ENCODE measurements around the gene ARID3A. TPM values are rescaled to one million over a fixed set of nuclear protein-coding genes. Genes with fewer than 3 reads are reported as not detected.

ARID3A gene
- total RNA-seq, 1 experiment from 2014 or later, result 5.6 TPM

DNA sequence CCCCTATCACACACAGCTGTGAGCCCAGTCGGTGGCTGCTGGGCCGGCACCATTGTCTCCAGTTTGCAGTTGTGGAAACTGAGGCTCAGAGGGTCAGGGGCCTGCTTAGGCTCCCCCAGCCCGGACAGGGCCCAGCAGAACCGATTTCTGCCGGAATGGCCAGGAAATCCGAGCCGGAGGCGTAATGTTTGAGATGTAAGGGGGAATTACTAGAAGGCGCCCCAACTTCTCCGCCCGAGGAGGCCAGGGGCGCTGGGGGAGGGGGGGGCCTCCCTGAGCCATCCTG, 7.7 kb upstream of the ARID3A start:
- no peaks in the 10 kb centered on the region for H3K9me2 ChIP-seq (replicated peaks; ENCODE audit: low read length)
- H3K4me2 ChIP-seq (ENCODE audit: low read length), result peak overlapping the region; percentile 78
- no peaks in the 10 kb centered on the region for H3F3A ChIP-seq (ENCODE audit: low read length, unreplicated experiment)
- ATAC-seq (no peak), DNase-seq (no peak)
- H3K27me3 ChIP-seq (ENCODE audit: low read length), result peaks cover 7% of the 10 kb centered on the region; the same call in 1 of the 2 replicates
- no peak for TF ChIP-seq EZH2phosphoT487 (IDR thresholded peaks at IDR 0.05; ENCODE audit: borderline replicate concordance, low read length)
- TF ChIP-seq, protein P1, sequence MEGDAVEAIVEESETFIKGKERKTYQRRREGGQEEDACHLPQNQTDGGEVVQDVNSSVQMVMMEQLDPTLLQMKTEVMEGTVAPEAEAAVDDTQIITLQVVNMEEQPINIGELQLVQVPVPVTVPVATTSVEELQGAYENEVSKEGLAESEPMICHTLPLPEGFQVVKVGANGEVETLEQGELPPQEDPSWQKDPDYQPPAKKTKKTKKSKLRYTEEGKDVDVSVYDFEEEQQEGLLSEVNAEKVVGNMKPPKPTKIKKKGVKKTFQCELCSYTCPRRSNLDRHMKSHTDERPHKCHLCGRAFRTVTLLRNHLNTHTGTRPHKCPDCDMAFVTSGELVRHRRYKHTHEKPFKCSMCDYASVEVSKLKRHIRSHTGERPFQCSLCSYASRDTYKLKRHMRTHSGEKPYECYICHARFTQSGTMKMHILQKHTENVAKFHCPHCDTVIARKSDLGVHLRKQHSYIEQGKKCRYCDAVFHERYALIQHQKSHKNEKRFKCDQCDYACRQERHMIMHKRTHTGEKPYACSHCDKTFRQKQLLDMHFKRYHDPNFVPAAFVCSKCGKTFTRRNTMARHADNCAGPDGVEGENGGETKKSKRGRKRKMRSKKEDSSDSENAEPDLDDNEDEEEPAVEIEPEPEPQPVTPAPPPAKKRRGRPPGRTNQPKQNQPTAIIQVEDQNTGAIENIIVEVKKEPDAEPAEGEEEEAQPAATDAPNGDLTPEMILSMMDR (conservative IDR thresholded peaks at IDR 0.05; ENCODE audit: low read depth, low read length), result no peak
- no peak for TF ChIP-seq EZH2 (IDR thresholded peaks at IDR 0.05; ENCODE audit: low read length, unreplicated experiment)
- H2AFZ ChIP-seq (ENCODE audit: low read length), result no peak overlapping the region
- no peaks in the 10 kb centered on the region for H3K79me2 ChIP-seq (ENCODE audit: low read length)
- H3K27ac ChIP-seq (ENCODE audit: low read length), result no peak overlapping the region
- no peaks in the 10 kb centered on the region for H3K9me3 ChIP-seq (ENCODE audit: low read length)
- no TSS peak for BruUV-seq (replicated peaks)
- H3K9ac ChIP-seq (ENCODE audit: low read length), result no peak overlapping the region
- H3K36me3 ChIP-seq (ENCODE audit: low read depth, low read length), result no peaks in the 10 kb centered on the region
- intact Hi-C loops (cut with micrococcal nuclease), result no loop called here
- POLR2A ChIA-PET (ENCODE audit: unreplicated experiment), result no interaction called here
- H3K4me3 ChIP-seq (ENCODE audit: low read length), result peak overlapping the region; percentile 35
- CTCF ChIA-PET, result no interaction called here
- H3K4me1 ChIP-seq (ENCODE audit: insufficient read depth, low read length), result peaks cover 4% of the 10 kb centered on the region; the same call in 1 of the 2 replicates
- H4K20me1 ChIP-seq (ENCODE audit: low read length), result no peaks in the 10 kb centered on the region

DNA sequence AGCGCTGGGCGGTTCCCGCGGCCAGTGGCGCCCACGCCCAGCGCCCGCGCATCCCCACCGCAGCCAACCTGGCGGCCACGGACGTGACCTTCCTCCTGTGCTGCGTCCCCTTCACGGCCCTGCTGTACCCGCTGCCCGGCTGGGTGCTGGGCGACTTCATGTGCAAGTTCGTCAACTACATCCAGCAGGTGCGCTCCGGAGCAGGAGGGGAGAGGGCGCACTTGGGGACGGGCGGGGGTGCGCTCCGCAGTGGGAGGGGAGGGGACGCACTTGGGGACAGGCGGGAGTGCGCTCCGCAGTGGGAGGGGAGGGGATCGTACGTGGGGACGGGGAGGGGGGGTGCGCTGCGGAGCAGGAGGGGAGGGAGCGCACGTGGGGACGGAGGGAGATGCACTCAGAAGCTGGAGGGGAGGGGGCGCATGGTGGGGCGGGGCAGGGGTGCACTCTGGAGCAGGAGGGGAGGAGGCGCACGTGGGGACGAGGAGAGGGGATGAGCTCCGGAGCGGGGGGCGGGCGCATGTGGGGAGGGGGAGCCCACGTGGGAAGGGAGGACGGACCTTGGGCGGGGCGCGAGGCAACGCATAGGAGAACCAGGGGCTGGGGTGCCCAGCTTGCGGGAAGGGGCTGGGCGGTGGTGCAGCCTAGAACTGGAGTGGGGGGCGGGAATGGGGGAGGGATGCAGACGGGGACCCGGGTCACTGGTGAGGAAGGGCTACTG, 7.2 kb upstream of the ARID3A start:
- BruUV-seq (replicated peaks), result no TSS peak
- POLR2A ChIA-PET (ENCODE audit: unreplicated experiment), result no interaction called here
- H3K9me2 ChIP-seq (replicated peaks; ENCODE audit: low read length), result no peaks in the 10 kb centered on the region
- H4K20me1 ChIP-seq (ENCODE audit: low read length), result no peaks in the 10 kb centered on the region
- CTCF ChIA-PET, result no interaction called here
- ATAC-seq, result no peak
- H2AFZ ChIP-seq (ENCODE audit: low read length), result no peak overlapping the region
- H3K4me1 ChIP-seq (ENCODE audit: insufficient read depth, low read length), result peaks cover 4% of the 10 kb centered on the region; the same call in 1 of the 2 replicates
- peak; percentile 19 for DNase-seq
- intact Hi-C loops (cut with micrococcal nuclease), result no loop called here
- peak overlapping the region; percentile 61 for H3K4me3 ChIP-seq (ENCODE audit: low read length)
- peaks cover 7% of the 10 kb centered on the region; the same call in 1 of the 2 replicates for H3K27me3 ChIP-seq (ENCODE audit: low read length)
- no peaks in the 10 kb centered on the region for H3K79me2 ChIP-seq (ENCODE audit: low read length)
- H3F3A ChIP-seq (ENCODE audit: low read length, unreplicated experiment), result no peaks in the 10 kb centered on the region
- no peak overlapping the region for H3K27ac ChIP-seq (ENCODE audit: low read length)
- H3K9me3 ChIP-seq (ENCODE audit: low read length), result no peaks in the 10 kb centered on the region
- no peak overlapping the region for H3K9ac ChIP-seq (ENCODE audit: low read length)
- TF ChIP-seq EZH2 (IDR thresholded peaks at IDR 0.05; ENCODE audit: low read length, unreplicated experiment), result no peak
- TF ChIP-seq, protein P1 (conservative IDR thresholded peaks at IDR 0.05; ENCODE audit: low read depth, low read length), result no peak
- no peak for TF ChIP-seq EZH2phosphoT487 (IDR thresholded peaks at IDR 0.05; ENCODE audit: borderline replicate concordance, low read length)
- H3K4me2 ChIP-seq (ENCODE audit: low read length), result peak overlapping the region; percentile 78
- no peaks in the 10 kb centered on the region for H3K36me3 ChIP-seq (ENCODE audit: low read depth, low read length)
